ENCODE results near the gene RTEL1. TPM values are rescaled to one million over a fixed set of nuclear protein-coding genes. Genes with fewer than 3 reads are reported as not detected.

The RTEL1 gene
- total RNA-seq, 1 donor = 5.7 TPM

- Histone ChIP-seq H3K4me3 (ENCODE audit: low read length) (no peak overlapping the region), H3K4me1 (ENCODE audit: insufficient read depth, low read length) (peaks cover 12% of the 10 kb centered on the region), H3K27me3 (ENCODE audit: insufficient read depth, low read length) (no peaks in the 10 kb centered on the region), H3K9me3 (ENCODE audit: low read depth, low read length) (no peaks in the 10 kb centered on the region)
These were observed 86.7 kb downstream of the RTEL1 start for GRCh38 chr20:63744574-63745423.

GRCh38 chr20:63745424-63745805 lies 87.3 kb downstream of the RTEL1 start:
- Histone ChIP-seq H3K4me3 (ENCODE audit: low read length) (no peak overlapping the region), H3K27me3 (ENCODE audit: insufficient read depth, low read length) (no peaks in the 10 kb centered on the region), H3K4me1 (ENCODE audit: insufficient read depth, low read length) (peaks cover 17% of the 10 kb centered on the region), H3K9me3 (ENCODE audit: low read depth, low read length) (no peaks in the 10 kb centered on the region)

Other genes starting within 250 kb of the RTEL1 start
- gene KCNQ2, start 185.7 kb upstream of the RTEL1 start, total RNA-seq = under 0.01 TPM
- gene EEF1A2, start 159.2 kb upstream of the RTEL1 start, total RNA-seq = 0.73 TPM
- gene PPDPF, start 137.5 kb upstream of the RTEL1 start, total RNA-seq = 57.6 TPM
- 0.52 TPM for gene PTK6, start 120.9 kb upstream of the RTEL1 start, total RNA-seq
- not detected for gene SRMS, start 110.6 kb upstream of the RTEL1 start, total RNA-seq
- 0.84 TPM for gene FNDC11, start 104.2 kb upstream of the RTEL1 start, total RNA-seq
- gene HELZ2, start 84.1 kb upstream of the RTEL1 start, total RNA-seq = 49.0 TPM
- gene GMEB2, start 31.2 kb upstream of the RTEL1 start, total RNA-seq = 27.1 TPM
- gene STMN3, start 4.9 kb upstream of the RTEL1 start, total RNA-seq = 14.5 TPM
- not detected for gene TNFRSF6B, start 38.3 kb downstream of the RTEL1 start, total RNA-seq
- 13.5 TPM for gene ARFRP1, start 49.7 kb downstream of the RTEL1 start, total RNA-seq
- 14.0 TPM for gene ZGPAT, start 49.7 kb downstream of the RTEL1 start, total RNA-seq
- gene LIME1, start 78.4 kb downstream of the RTEL1 start, total RNA-seq = 117 TPM
- 17.1 TPM for gene SLC2A4RG, start 81.5 kb downstream of the RTEL1 start, total RNA-seq
- 2.1 TPM for gene ZBTB46, start 173.0 kb downstream of the RTEL1 start, total RNA-seq
- gene ABHD16B, start 203.2 kb downstream of the RTEL1 start, total RNA-seq = not detected
- 54.8 TPM for gene TPD52L2, start 207.0 kb downstream of the RTEL1 start, total RNA-seq
- gene DNAJC5, start 236.8 kb downstream of the RTEL1 start, total RNA-seq = 26.0 TPM